HEK293T (cell line): Measurements from ENCODE around the gene ETV6.

Experiments used
- CTCF ChIA-PET: fragments of 350-600 bp; formaldehyde crosslinking; extraction: SDS; loops from one replicate; lab custom pipeline; 2021; ENCODE audit warnings: antibody characterized with exemption, inconsistent platforms; lab: Yijun Ruan, JAX
- POLR2A ChIA-PET: fragments of 350-600 bp; formaldehyde crosslinking; extraction: SDS; loops from one replicate; lab custom pipeline; 2020; ENCODE audit warnings: antibody characterized with exemption, inconsistent platforms; lab: Yijun Ruan, JAX
- DNase-seq: peaks from one replicate; pipeline ENCODE4 v3.0.0; 2012; ENCODE audit warnings: mixed read lengths; ENCODE audit errors: extremely low spot score
- ARNT ChIP-seq: fragments of 450-650 bp; IDR thresholded peaks from 2 replicates; pipeline ENCODE4 v1.6.1; 2017; ENCODE audit warnings: mild to moderate bottlenecking
- BHLHE40 ChIP-seq: fragments of 450-650 bp; IDR thresholded peaks from 2 replicates; pipeline ENCODE4 v1.6.1; 2016; ENCODE audit warnings: mild to moderate bottlenecking, moderate library complexity, borderline replicate concordance
- CTBP1 ChIP-seq: fragments of 450-650 bp; IDR thresholded peaks from 2 replicates; pipeline ENCODE4 v1.6.1; 2016; ENCODE audit warnings: borderline replicate concordance
- ELF4 ChIP-seq: fragments of 450-650 bp; IDR thresholded peaks from 2 replicates; pipeline ENCODE4 v1.6.1; 2017; ENCODE audit warnings: antibody characterized with exemption
- FOXA1 ChIP-seq: fragments of 450-650 bp; IDR thresholded peaks from 2 replicates; pipeline ENCODE4 v1.6.1; 2016; ENCODE audit warnings: mild to moderate bottlenecking
- FOXK2 ChIP-seq: fragments of 450-650 bp; IDR thresholded peaks from 2 replicates; pipeline ENCODE4 v1.6.1; 2016; ENCODE audit warnings: mild to moderate bottlenecking
- FOXM1 ChIP-seq: fragments of 450-650 bp; IDR thresholded peaks from 2 replicates; pipeline ENCODE4 v1.6.1; 2017; ENCODE audit warnings: mild to moderate bottlenecking, borderline replicate concordance
- HDGF ChIP-seq: fragments of 450-650 bp; IDR thresholded peaks from 2 replicates; pipeline ENCODE4 v1.6.1; 2017; ENCODE audit warnings: antibody characterized with exemption, borderline replicate concordance
- L3MBTL2 ChIP-seq: fragments of 450-650 bp; conservative IDR thresholded peaks from 2 replicates; pipeline ENCODE4 v1.6.1; 2016; ENCODE audit warnings: mild to moderate bottlenecking
- LEF1 ChIP-seq: fragments of 450-650 bp; IDR thresholded peaks from 2 replicates; pipeline ENCODE4 v1.6.1; 2017; ENCODE audit warnings: mild to moderate bottlenecking, borderline replicate concordance
- NFRKB ChIP-seq: fragments of 450-650 bp; IDR thresholded peaks from 2 replicates; pipeline ENCODE4 v1.6.1; 2016; ENCODE audit warnings: mild to moderate bottlenecking, moderate library complexity
- SP1 ChIP-seq: fragments of 450-650 bp; IDR thresholded peaks from 2 replicates; pipeline ENCODE4 v1.6.1; 2017
- SUZ12 ChIP-seq: fragments of 450-650 bp; IDR thresholded peaks from 2 replicates; pipeline ENCODE4 v1.6.1; 2016; ENCODE audit warnings: mild to moderate bottlenecking
- TARDBP ChIP-seq: fragments of 450-650 bp; IDR thresholded peaks from 2 replicates; pipeline ENCODE4 v1.6.1; 2016
- ZNF384 ChIP-seq: fragments of 450-650 bp; IDR thresholded peaks from 2 replicates; pipeline ENCODE4 v1.6.1; 2016
- TF ChIP-seq, protein P1 (sequence below): fragments of 450-650 bp; IDR thresholded peaks from 2 replicates; pipeline ENCODE4 v1.6.1; 2016

Gene ETV6

DNA sequence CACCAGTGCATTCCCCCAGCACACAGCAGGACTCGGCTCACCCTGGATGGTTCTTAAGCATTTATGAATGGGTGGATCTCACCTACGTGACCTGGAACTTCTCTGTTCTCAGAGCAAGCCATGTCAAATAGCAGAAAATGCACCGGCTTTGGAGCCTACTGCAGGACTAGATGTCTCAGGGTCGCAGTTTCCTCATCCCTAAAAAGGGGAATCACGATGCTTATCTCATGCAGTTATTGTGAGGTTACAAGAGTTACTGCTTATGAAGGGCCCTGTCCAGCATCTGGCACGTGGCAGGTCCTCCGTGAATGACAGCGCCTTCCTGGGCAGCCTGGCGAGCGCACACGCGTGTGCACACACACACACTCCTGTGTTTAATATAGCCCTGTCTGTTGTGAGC, 128.5 kb downstream of the ETV6 start:
- POLR2A ChIA-PET, result no interaction called here
- no peak for DNase-seq
- no peak for TF ChIP-seq ARNT
- no peak for TF ChIP-seq TARDBP
- TF ChIP-seq, protein P1, sequence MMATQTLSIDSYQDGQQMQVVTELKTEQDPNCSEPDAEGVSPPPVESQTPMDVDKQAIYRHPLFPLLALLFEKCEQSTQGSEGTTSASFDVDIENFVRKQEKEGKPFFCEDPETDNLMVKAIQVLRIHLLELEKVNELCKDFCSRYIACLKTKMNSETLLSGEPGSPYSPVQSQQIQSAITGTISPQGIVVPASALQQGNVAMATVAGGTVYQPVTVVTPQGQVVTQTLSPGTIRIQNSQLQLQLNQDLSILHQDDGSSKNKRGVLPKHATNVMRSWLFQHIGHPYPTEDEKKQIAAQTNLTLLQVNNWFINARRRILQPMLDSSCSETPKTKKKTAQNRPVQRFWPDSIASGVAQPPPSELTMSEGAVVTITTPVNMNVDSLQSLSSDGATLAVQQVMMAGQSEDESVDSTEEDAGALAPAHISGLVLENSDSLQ, result no peak
- CTCF ChIA-PET, result no interaction called here

DNA sequence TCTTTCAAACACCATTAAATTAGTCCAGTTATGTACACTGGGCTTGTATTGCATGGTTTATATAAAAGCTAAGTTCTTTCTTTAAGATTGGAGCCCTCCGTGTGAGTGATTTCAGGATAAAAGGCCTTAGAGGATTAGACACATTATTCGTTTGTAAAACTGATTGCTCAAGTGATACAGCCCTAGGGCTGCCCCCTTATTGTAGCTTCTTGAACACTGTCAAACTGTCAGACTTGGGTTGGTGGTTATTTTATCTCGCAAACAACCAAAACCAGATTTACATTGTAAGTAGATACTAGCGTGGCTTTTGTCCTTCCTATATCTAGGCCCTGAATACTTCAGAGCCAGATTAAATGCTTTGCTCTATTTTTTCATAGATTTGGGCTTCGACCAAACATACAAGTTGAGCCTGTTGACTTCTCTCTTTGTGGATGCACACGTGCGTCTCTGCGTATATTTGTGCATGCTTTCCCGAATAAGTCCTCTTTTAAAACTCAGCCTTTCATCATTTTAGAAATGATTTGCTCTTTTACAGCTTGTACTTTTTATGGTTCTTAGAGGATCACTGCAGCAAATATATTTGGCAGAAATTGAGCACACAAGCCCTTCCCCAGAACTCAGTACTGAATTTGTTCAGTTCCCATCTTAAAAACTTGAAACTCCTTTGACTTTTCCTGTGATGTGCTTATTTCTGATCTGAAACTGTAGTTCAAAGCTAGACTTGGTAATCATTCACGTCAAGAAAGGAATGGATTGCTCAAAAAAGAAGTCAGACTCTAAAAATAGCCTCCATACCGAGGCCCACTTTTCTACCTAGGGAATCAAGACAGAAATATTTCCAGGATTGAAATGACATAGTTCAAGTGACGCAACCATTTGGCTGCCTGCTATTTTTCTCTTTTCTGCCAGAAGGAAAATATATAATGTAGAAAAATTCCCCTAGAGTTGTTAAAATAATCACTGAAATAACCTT, 129.5 kb downstream of the ETV6 start:
- ChIA-PET POLR2A (no interaction called here), CTCF (no interaction called here)
- DNase-seq, result no peak
- TF ChIP-seq LEF1 (no peak), L3MBTL2 (no peak), SUZ12 (no peak), FOXA1 (no peak), FOXM1 (no peak), FOXK2 (no peak), BHLHE40 (no peak), NFRKB (no peak), SP1 (no peak), ZNF384 (no peak), ARNT (no peak), CTBP1 (no peak), TARDBP (no peak), HDGF (no peak), ELF4 (no peak)
- TF ChIP-seq, protein P1, result no peak

- POLR2A ChIA-PET, result interaction anchor here (0.8 kb wide), 1 partner anchor 64 kb away, joined by 3 read pairs; no protein-coding TSS in a partner anchor
- DNase-seq, result no peak
- CTCF ChIA-PET, result interaction anchor here (0.6 kb wide), 1 partner anchor 200 kb away, joined by 3 read pairs; no protein-coding TSS in a partner anchor
- no peak for TF ChIP-seq BHLHE40
- no peak for TF ChIP-seq CTBP1
- TF ChIP-seq ELF4, result no peak
- TF ChIP-seq LEF1, result no peak
- TF ChIP-seq NFRKB, result no peak
- TF ChIP-seq FOXM1, result no peak
- no peak for TF ChIP-seq HDGF
- no peak for TF ChIP-seq SUZ12
- TF ChIP-seq TARDBP, result no peak
- TF ChIP-seq FOXA1, result no peak
- no peak for TF ChIP-seq L3MBTL2
- no peak for TF ChIP-seq SP1
- no peak for TF ChIP-seq ZNF384
- TF ChIP-seq ARNT, result no peak
- TF ChIP-seq FOXK2, result no peak
- TF ChIP-seq, protein P1, result no peak
These were observed 131.1 kb downstream of the ETV6 start for GRCh38 chr12:11780521-11781101.

- ChIA-PET POLR2A (no interaction called here), CTCF (no interaction called here)
- TF ChIP-seq SP1, result no peak
- no peak for TF ChIP-seq FOXK2
- no peak for TF ChIP-seq HDGF
- TF ChIP-seq NFRKB, result no peak
- no peak for TF ChIP-seq LEF1
- TF ChIP-seq CTBP1, result no peak
- no peak for TF ChIP-seq BHLHE40
- no peak for TF ChIP-seq FOXM1
- DNase-seq, result no peak
These were observed 133.5 kb downstream of the ETV6 start for GRCh38 chr12:11782914-11783420.

DNA sequence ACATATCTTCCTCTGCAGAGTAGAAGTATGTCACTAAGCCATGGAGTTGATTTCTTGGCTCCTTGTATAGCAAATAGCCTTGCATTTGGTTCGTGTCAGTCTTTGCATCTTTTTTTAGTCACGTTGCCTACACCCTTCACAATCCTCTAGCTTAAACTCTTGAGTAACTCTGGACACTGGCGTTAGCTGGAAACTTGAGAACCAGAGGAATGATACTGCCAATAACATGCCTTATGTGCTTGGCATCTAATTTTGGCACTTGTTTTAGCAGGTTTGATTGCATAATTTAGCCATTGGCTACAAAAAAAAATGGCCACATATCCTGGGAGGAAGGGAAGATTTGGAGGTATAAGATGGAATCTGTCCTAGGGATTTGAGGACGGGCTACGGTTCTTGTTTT, 136.2 kb downstream of the ETV6 start:
- DNase-seq, result no peak
- TF ChIP-seq ZNF384 (no peak), SUZ12 (no peak), ARNT (no peak), LEF1 (no peak), CTBP1 (no peak), NFRKB (no peak), SP1 (no peak), FOXA1 (no peak), ELF4 (no peak), FOXM1 (no peak)
- TF ChIP-seq, protein P1, result no peak
- ChIA-PET CTCF (no interaction called here), POLR2A (no interaction called here)
